WTC11 (cell line): ENCODE measurements around the gene PLXNC1.

Experiments
- CTCF ChIP-seq: fragments of 200-600 bp; IDR thresholded peaks from 2 replicates; pipeline ENCODE4 v1.8.0; 2022; ENCODE audit warnings: antibody characterized with exemption
- ESRRA ChIP-seq: sonication (generic); formaldehyde crosslinking; IDR thresholded peaks from 2 replicates; pipeline ENCODE4 v1.8.1; 2022; ENCODE audit warnings: mild to moderate bottlenecking, missing genetic modification reagents, borderline replicate concordance
- TF ChIP-seq, protein P1 (sequence below): sonication (generic); formaldehyde crosslinking; IDR thresholded peaks from 2 replicates; pipeline ENCODE4 v1.8.0; 2023; ENCODE audit warnings: missing genetic modification reagents, mild to moderate bottlenecking, borderline replicate concordance

DNA sequence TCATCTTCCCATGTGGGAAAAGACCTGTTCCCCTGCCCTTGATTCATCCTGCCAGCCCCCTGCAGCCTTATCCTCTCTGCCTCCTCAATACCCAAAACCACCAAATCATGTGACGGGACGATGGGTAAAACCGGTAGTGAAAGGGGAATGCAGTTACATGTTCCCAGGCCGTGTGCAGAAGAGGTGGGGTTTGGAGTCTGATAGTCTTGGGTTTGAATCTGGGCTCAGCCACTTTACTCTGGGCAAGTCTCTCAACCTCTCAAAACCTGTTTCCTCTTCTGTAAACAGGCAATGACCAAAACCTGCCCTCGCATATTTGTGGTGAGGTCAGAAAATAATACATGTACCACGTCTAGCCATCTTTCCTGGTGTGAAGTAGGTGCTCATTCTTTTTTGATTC lies 123.0 kb downstream of the PLXNC1 start:
- TF ChIP-seq, protein P1, sequence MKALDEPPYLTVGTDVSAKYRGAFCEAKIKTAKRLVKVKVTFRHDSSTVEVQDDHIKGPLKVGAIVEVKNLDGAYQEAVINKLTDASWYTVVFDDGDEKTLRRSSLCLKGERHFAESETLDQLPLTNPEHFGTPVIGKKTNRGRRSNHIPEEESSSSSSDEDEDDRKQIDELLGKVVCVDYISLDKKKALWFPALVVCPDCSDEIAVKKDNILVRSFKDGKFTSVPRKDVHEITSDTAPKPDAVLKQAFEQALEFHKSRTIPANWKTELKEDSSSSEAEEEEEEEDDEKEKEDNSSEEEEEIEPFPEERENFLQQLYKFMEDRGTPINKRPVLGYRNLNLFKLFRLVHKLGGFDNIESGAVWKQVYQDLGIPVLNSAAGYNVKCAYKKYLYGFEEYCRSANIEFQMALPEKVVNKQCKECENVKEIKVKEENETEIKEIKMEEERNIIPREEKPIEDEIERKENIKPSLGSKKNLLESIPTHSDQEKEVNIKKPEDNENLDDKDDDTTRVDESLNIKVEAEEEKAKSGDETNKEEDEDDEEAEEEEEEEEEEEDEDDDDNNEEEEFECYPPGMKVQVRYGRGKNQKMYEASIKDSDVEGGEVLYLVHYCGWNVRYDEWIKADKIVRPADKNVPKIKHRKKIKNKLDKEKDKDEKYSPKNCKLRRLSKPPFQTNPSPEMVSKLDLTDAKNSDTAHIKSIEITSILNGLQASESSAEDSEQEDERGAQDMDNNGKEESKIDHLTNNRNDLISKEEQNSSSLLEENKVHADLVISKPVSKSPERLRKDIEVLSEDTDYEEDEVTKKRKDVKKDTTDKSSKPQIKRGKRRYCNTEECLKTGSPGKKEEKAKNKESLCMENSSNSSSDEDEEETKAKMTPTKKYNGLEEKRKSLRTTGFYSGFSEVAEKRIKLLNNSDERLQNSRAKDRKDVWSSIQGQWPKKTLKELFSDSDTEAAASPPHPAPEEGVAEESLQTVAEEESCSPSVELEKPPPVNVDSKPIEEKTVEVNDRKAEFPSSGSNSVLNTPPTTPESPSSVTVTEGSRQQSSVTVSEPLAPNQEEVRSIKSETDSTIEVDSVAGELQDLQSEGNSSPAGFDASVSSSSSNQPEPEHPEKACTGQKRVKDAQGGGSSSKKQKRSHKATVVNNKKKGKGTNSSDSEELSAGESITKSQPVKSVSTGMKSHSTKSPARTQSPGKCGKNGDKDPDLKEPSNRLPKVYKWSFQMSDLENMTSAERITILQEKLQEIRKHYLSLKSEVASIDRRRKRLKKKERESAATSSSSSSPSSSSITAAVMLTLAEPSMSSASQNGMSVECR: no peak
- TF ChIP-seq CTCF (no peak), ESRRA (CRISPR knock-in tag) (no peak)
